ENCODE results near the gene AKNAD1.

AKNAD1 gene

DNA sequence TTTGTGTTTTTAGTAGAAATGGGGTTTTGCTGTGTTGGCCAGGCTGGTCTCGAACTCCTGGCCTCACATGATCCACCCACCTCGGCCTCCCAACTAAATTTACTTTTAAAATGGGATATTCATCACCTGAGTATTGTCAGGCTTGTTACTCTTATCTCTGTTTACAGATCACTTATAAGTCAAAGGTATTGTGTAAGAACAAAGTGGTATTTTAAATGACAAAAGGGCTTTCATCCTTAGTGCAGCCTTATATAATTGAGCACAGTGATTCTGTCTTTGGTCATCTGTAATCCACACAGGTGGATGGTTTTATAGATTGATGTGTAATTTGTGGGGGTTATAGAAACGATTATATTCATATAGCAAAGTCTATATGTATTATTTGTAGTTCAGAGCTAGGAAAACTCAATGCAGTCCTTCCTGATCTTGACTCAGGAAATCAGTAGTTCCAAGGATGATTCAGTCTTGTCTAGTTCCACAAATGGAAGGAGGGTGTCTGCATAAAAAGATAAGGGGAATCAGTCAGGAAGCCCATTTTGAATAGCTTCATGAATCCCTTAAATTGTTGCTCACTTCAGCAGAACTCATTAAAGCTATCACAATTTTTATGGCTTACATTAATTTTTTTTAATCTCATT lies 75.8 kb downstream of the AKNAD1 start:
- no peak for DNase-seq

DNA sequence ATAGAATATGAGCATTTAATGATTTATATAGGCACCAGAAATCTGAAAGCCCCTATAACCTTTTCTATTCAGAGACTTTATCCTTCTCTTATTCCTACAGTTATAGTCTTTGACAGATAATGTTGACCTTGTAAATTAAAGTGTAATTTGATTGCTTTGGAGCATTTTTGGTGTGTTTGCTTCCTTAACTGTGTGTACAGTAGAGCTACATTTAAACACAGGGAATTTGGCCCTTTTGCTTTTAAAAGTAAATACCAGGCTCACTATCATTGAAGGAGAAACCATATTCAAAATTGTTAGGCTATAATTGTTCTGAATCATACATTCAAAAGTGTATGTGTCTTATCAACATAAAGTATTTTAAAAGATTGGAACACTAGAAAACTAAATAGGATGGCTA lies 77.4 kb downstream of the AKNAD1 start:
- no peak for DNase-seq

DNA sequence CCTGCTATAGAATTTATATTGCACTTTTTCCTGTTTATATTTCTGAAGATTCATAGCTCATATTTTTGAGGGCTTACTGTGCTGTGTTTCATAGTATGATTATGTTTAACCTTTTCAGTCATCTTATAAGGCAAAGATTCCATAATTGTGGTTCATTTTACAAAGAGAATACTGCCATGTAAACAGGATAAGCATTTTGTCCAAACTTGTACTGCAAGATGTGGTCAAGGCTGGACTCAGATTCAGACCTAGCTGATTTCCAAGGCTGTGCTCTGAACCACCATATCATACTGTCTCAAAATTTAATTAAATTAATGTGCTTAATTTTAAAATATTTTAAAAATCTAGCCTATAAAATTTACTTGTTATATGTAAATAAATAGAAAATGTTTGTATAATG lies 79.1 kb downstream of the AKNAD1 start:
- no peak for DNase-seq

DNA sequence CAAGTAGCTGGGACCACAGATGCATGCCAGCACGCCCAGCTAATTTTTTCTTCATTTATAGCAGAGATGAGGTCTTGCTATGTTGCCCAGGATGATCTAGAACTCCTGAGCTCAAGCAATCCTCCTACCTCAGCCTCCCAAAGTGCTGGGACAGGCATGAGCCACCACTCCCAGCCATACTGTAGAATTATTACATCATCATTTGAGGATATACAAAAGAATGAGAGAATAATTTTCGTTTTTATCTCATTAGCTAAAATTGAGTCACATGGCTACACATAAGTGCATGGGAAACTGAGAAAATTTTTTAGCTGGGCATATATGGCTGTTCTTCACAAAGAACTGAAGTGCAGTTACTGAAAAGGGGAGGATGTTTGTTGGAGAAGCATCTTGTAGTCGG lies 89.2 kb downstream of the AKNAD1 start:
- no peak for DNase-seq

DNA sequence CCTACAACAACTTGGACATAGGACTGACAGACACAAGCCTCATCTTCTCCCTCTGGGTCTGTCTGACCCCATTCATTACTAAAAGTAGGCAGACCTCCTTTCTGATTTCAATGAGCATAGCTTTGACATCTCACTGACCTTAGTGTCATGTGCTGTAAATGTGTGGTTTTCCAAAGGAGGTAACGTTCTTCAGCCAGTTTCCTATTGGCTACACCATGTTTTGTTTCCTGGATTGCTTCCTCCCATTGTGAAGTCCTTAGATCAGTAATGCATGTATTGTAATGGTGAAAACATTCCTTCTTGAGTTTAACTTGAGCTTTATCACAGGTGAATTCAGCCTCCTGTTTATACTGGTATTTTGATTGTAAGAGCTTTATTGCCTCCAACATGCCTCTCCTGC lies 89.8 kb downstream of the AKNAD1 start:
- no peak for DNase-seq
